MCF 10A (cell line): ENCODE results near the gene NTRK2. TPM values are rescaled to one million over a fixed set of nuclear protein-coding genes. Genes with fewer than 3 reads are reported as not detected.

Experiments
- BruUV-seq: library from RNA; stranded (reverse); fragments of 400-500 nt; replicated peaks from 2 replicates; lab custom pipeline; 2021; lab: Mats Ljungman, UMichigan
- CTCF ChIA-PET: fragments of 300-600 bp; sonication (Branson Sonifier 250); formaldehyde crosslinking; extraction: SDS; loops from one replicate; lab custom pipeline; 2021; ENCODE audit warnings: antibody characterized with exemption, inconsistent platforms; lab: Yijun Ruan, JAX
- POLR2A ChIA-PET: fragments of 300-600, 350-650 bp; sonication (Branson Sonifier 250); formaldehyde crosslinking; extraction: SDS; loops from one replicate; lab custom pipeline; 2020; ENCODE audit warnings: antibody characterized with exemption, inconsistent platforms; lab: Yijun Ruan, JAX
- DNase-seq: peaks from one replicate; pipeline ENCODE4 v3.0.0-alpha.2; 2018; ENCODE audit not compliant: unreplicated experiment
- H3K27ac Mint-ChIP-seq: one replicate; pipeline ENCODE4 v1.8.0; 2022; ENCODE audit warnings: mild to moderate bottlenecking, low read depth, mixed read lengths; ENCODE audit not compliant: unreplicated experiment
- H3K27me3 Mint-ChIP-seq: one replicate; pipeline ENCODE4 v1.8.0; 2022; ENCODE audit warnings: mixed read lengths; ENCODE audit not compliant: insufficient read depth, unreplicated experiment
- H3K36me3 Mint-ChIP-seq: one replicate; pipeline ENCODE4 v1.8.0; 2022; ENCODE audit warnings: mild to moderate bottlenecking, moderate library complexity, mixed read lengths; ENCODE audit not compliant: insufficient read depth, unreplicated experiment
- H3K4me1 Mint-ChIP-seq: one replicate; pipeline ENCODE4 v1.8.0; 2022; ENCODE audit warnings: mixed read lengths; ENCODE audit not compliant: insufficient read depth, unreplicated experiment
- H3K4me3 Mint-ChIP-seq: one replicate; pipeline ENCODE4 v1.8.0; 2022; ENCODE audit warnings: mild to moderate bottlenecking, moderate library complexity, mixed read lengths; ENCODE audit not compliant: unreplicated experiment
- H3K9me3 Mint-ChIP-seq: one replicate; pipeline ENCODE4 v1.8.0; 2022; ENCODE audit warnings: mixed read lengths; ENCODE audit not compliant: unreplicated experiment
- intact Hi-C: fragments of 100-400 bp; cut with micrococcal nuclease; formaldehyde crosslinking; loops from 2 replicates; pipeline ENCODE4 v1.14.1; 2022
- total RNA-seq: library from RNA; stranded (reverse); gene quantifications from 2 replicates; pipeline ENCODE4 v1.2.3, GENCODE V29; 2022
- TF ChIP-seq, protein P1 (sequence below): fragments of 200-600 bp; IDR thresholded peaks from one replicate; pipeline ENCODE4 v1.8.0; 2022; ENCODE audit warnings: antibody characterized with exemption, mild to moderate bottlenecking; ENCODE audit not compliant: unreplicated experiment

NTRK2 gene
- total RNA-seq, 1 experiment from 2014 or later, result not detected

DNA sequence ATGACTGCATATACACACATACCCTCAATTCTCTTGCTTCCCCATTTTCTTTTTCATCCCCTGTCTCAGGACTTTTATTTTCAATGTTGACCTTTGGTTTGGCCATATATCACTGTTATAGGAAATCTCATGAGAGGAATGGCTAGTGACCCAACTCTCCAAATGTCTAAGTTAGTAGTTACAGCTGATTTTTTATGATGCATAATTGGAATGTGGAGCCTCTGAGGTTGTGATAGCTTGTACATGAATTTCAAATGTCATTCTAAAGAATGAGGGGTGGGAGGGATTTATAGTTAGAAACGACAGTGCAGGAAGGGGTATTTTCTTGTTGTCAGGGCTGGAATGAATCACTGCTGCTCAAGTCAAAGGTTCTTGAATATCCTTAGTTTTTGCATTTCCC lies 356.1 kb downstream of the NTRK2 start:
- ChIA-PET CTCF (no interaction called here), POLR2A (no interaction called here)
- TF ChIP-seq, protein P1, sequence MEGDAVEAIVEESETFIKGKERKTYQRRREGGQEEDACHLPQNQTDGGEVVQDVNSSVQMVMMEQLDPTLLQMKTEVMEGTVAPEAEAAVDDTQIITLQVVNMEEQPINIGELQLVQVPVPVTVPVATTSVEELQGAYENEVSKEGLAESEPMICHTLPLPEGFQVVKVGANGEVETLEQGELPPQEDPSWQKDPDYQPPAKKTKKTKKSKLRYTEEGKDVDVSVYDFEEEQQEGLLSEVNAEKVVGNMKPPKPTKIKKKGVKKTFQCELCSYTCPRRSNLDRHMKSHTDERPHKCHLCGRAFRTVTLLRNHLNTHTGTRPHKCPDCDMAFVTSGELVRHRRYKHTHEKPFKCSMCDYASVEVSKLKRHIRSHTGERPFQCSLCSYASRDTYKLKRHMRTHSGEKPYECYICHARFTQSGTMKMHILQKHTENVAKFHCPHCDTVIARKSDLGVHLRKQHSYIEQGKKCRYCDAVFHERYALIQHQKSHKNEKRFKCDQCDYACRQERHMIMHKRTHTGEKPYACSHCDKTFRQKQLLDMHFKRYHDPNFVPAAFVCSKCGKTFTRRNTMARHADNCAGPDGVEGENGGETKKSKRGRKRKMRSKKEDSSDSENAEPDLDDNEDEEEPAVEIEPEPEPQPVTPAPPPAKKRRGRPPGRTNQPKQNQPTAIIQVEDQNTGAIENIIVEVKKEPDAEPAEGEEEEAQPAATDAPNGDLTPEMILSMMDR, result no peak
- Mint-ChIP-seq H3K36me3 (no peaks in the 10 kb centered on the region), H3K9me3 (no peaks in the 10 kb centered on the region), H3K27ac (no peak overlapping the region), H3K4me1 (peaks cover 4% of the 10 kb centered on the region), H3K4me3 (no peak overlapping the region), H3K27me3 (no peaks in the 10 kb centered on the region)
- no TSS peak for BruUV-seq
- intact Hi-C loops, result no loop called here
- DNase-seq, result no peak

DNA sequence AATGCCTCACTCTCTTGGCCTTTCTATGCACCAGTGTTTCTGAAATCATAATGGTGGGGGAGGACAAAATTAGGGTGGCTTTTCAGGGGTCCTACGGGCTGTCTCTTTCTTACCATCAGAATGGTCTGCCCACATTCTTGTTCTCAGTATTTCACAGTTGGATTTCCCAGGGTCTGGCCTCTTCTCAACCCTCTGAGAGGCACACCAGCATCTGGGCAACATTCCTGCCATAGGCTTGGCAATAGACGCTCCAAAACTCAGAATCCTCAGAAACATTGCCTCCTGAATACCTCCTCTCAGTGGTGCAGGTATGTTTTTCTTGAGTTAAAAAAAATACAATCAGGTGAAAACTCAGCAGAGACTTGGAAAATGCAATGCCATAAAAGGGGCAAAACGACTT lies 358.3 kb downstream of the NTRK2 start:
- Mint-ChIP-seq H3K4me1 (no peaks in the 10 kb centered on the region), H3K36me3 (no peaks in the 10 kb centered on the region), H3K9me3 (no peaks in the 10 kb centered on the region), H3K27me3 (no peaks in the 10 kb centered on the region), H3K27ac (no peak overlapping the region), H3K4me3 (no peak overlapping the region)
- no peak for DNase-seq
- ChIA-PET CTCF (no interaction called here), POLR2A (no interaction called here)
- intact Hi-C loops, result no loop called here
- no TSS peak for BruUV-seq
- TF ChIP-seq, protein P1, result no peak

DNA sequence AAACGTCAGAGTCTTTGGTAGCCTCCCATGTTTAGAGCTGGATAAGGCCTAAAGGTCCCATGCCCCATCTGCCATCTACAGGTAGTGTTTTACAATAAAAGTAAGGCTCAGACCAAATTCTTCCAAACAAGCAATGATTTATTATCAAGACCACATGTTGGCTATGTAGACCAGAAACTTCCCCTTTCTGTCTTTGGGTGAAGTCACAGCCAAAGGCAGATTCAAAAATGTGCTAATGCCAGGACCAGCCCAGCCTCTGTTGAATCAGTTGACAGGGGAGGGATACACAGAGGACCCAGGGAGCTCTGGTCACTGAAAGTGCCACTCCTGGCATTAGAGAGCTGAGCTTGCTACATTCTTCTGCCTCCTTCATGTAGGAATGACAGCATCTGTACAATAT lies 360.8 kb downstream of the NTRK2 start:
- no peak overlapping the region for H3K27ac Mint-ChIP-seq
- TF ChIP-seq, protein P1, result no peak
- H3K36me3 Mint-ChIP-seq, result no peaks in the 10 kb centered on the region
- ChIA-PET CTCF (interaction anchor here (0.7 kb wide), 1 partner anchor 344 kb away, joined by 3 read pairs; no protein-coding TSS in a partner anchor), POLR2A (no interaction called here)
- H3K4me3 Mint-ChIP-seq, result no peak overlapping the region
- no TSS peak for BruUV-seq
- no peaks in the 10 kb centered on the region for H3K4me1 Mint-ChIP-seq
- H3K27me3 Mint-ChIP-seq, result no peaks in the 10 kb centered on the region
- no peak for DNase-seq
- intact Hi-C loops, result no loop called here
- H3K9me3 Mint-ChIP-seq, result no peaks in the 10 kb centered on the region

DNA sequence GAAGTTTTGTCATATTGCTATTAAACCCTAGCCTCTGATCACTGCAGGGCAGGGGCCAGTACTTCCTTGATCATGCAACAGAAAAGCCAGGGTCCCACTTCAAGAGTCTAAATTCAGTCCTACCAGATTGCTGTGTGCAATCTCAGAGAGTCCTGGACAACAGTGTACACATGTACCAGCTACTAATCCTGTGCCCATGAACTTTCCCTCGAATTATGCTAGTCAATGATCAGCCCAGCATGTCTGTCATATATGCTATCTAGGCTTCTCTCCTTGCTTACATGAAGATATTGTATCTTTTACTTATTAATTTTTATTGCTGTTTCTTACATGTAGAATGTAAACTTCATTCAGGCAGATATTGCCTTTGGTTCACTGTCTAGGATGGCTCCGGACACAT lies 367.0 kb downstream of the NTRK2 start:
- Mint-ChIP-seq H3K36me3 (no peaks in the 10 kb centered on the region), H3K4me1 (no peaks in the 10 kb centered on the region), H3K27ac (no peak overlapping the region), H3K4me3 (no peak overlapping the region), H3K27me3 (no peaks in the 10 kb centered on the region), H3K9me3 (no peaks in the 10 kb centered on the region)
- BruUV-seq, result no TSS peak
- intact Hi-C loops, result no loop called here
- DNase-seq, result no peak
- ChIA-PET CTCF (interaction anchor here (0.6 kb wide), 1 partner anchor 47 kb away, joined by 3 read pairs; no protein-coding TSS in a partner anchor), POLR2A (interaction anchor here (1.8 kb wide), 1 partner anchor 14 kb away, joined by 4 read pairs; no protein-coding TSS in a partner anchor)
- TF ChIP-seq, protein P1, result no peak
